NOMO-1 treated with DMSO at 0.1 percent for 48 hours (cell line): ENCODE data around the gene MCHR1.
"Not testable (repeated sequence)": the region's sequence is repeated elsewhere in the genome, so short reads cannot be mapped to it uniquely, and the experiment has no call there.

ENCODE experiments used
- DNase-seq: peaks from one replicate; lab custom pipeline; 2025; ENCODE audit not compliant: unreplicated experiment; lab: John Stamatoyannopoulos, UW

The MCHR1 gene

DNA sequence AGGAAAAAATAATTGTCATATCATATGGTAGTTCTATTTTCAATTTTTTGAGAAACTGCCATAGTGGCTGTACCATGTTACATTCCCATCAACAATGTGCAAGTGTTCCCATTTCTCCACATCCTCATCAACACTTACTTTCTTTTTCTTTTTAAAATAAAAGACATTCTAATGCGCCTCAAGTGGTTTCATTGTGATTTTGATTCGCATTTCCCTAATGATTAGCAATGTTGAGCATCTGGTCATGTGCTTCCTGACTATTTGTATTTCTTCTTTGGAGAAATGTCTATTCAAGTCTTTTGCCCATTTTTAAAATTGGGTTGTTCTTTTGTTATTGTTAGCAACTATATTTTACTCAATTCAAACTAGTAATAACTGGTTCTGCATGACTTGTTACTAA is 8.4 kb downstream of the MCHR1 start:
- no peak for DNase-seq

DNA sequence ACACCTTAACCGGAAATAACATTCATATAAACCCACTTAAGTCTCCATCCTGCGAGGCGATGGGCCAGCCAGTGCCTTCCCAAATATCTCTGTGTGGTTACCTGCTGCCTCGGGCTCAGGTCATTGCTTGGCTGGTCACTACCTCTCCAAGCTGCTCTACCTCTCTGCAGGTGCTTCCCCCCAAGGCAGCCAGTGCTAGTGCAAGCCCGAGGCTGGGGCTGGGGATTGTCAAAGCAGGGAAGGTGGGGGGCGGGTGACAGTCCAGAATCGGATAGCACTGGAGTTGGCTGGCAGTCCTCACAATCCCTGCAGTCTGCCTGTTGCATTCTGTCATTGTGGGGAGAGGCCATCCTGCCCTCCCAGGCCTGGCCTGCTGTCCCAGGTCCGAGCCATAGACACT is 11.1 kb downstream of the MCHR1 start:
- no peak for DNase-seq

DNA sequence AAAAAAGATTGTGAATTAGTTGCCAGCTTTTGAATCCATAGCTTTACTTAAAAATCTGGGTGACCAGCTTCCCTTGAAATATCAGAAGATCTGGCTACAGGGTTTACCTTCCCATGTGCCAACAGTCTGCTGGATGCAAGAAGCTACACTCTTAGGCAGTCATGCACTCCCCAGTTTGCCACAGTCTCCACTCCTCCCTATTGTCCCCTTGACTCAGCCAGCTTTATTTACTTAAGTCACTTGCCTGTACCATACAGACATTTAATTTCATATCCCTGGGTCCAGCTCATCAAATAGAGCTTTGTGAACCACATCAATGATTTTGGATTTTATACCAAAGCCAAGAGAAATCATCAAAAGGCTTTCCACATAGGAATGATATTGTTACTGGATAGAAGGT is 12.2 kb downstream of the MCHR1 start:
- no peak for DNase-seq

DNA sequence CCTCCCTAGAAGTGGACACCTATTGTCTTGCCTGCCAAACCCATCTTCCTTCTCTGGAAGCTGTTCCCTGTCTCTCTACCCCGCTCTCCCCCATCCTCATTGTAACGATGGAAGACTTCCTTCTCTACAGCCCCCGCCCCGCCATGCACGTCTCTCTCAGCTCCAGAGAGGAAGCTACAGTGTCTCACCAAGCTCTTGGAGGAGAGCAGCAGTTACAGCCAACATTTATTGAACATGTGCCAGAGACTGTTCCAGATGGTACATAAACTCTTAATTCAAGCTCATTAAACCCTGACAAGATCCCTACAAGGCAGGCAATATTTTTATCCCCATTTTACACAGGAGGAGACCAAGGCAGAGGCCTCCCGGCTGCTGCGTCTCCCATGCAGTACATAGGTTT is 15.1 kb downstream of the MCHR1 start:
- no peak for DNase-seq

DNA sequence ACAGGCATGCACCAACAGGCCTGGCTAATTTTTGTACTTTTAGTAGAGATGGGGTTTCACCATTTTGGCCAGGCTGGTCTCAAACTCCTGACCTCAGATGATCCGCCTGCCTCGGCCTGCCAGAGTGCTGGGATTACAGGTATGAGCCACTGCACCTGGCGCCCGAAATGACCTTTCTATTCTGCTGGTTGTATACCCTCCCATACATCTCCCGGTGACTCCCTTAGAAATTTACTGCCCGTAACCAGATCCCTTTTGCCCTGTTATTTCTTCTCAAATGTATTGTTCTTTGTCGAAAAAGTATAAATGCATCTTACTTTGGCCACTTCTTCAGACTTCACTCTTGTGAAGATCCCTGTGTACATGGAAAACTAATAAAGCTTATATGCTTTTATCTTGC is 22.0 kb downstream of the MCHR1 start:
- no peak for DNase-seq

DNA sequence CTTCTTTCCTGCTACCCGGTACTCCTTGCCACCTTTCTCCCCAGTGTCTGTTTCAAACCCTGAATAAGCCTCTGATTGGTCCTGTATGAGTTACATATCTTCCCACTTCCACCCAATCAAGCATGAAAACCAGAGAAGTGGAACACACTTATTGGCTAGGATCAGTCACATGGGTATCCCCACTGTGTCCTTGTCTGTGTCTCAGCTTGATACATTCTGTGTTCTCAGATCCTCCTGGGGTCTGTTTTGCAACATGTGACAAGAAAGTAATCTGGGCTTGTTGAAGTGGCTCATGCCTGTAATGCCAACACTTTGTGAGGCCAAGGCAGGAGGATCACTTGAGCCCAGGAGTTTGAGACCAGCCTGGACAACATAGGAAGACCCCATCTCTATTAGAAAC is 23.9 kb downstream of the MCHR1 start:
- no peak for DNase-seq

DNA sequence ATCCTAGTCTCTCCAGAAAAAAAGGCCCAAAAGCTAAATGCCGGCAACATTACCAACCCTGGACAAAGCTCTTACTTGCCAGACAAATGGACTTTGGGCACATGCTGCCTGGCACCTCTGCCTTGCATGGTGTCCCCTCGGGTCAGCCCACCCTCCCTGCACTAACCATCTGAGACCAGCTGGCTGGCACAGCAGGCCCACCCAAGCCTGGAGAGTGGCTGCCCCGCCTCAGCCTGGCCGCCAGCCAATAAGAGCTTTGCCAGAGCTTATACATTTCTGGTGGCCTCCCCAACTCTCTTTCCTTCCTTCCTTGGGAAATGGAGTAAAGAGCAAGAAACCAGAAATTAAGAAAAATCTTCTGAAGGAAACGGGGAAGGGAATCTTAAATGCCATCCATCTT is 24.5 kb downstream of the MCHR1 start:
- no peak for DNase-seq

DNA sequence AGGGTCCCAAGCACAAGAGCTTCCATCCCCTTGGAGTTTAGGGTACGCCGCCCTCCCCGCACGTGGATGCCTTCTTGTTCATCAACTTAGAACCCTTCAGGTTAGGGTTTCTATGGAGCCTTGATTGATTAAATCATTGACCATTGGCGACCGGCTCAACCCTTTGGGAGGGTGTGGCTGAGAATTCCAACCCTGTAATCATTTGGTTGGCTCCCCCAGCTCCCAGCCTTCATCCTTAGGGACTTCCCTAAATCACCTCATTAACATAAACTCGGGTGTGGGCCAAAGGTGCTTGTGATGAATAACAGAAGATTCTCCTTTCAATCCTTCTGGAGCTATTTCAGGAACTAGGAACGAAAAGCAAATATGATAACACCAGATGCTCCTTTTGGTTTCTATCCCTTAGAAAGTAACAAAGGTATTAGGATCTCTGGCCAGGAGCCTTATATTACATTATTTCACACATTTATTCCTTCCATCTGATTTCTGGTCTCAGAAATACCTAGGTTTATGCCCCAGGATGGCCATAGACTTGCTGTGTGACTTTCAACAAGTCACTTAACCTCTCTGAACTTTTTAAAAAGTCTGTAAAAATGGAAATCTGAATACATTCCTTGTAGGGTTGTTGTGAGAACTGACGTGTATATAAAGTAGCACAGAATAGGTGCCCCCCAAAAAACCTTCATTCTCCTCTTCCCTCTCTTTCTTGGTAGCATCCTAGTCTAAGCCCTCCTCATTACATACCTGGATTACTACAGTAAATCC is 26.8 kb downstream of the MCHR1 start:
- no peak for DNase-seq

DNA sequence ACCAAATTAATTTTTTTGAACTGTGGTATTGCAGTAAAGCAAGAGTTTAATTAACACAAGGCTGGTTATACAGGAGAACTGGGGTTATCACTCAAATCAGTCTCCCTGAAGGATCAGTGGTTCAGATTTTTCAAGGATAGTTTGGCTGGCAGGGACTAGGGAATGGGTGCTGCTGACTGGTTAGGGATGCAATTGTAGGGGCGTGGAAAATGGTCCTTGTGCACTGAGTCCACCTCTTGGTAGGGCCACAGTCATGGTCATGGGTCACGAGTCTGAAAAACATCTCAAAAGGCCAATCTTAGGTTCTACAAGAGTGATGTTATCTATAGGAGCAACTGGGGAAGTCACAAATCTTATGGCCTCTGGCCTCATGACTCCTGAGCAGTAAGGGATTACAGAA is 27.9 kb downstream of the MCHR1 start:
- no peak for DNase-seq

DNA sequence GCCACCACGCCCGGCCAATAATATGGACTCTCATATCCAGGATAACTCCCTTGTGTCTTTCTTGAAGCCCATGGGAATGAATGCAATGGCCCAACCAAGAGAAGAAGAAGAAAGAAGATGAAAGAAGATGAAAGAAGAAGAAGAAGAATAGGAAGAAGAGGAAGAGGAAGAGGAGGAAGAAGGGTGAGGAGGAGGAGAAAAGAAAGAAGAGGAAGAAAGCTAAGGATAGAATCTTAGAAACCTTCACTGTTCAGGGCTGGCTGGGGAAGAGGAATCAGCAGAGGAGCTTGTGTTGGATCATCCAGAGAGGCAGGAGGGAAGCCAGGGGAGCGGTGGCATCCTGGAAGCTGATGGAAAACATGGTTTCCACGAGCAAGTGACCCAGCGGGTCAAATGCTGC is 28.9 kb downstream of the MCHR1 start:
- DNase-seq, result no peak

DNA sequence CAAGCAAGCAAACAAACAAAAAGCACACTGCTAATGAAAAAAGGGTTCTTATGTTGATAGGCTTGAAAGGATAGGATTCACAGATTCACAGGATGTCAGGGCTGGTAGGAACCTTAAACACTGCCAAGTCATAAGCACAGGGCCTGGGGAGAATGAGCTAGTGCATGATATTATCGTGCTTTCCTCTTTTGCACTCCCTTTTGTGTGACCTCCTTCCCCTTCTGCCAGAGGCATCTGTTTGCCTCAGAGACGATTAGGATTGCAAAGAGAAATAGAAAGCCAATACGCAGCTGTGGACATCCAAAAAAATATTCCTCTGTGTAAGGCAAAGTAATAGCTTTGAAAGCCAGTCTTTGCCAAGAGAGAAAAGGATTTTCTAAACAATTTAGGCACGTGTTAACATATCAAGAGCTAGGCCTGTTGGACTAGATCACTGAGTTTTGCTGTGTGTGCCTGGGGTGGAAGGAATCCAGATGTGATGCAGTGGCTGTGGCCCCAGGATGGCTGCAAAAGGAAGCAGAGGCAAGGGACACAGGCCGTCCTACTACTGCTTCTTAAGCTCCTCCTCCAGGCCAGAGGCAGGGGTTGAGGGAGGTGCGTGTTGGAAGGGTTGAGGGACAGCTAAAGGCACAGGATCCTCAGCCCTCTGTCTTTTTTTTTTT is 30.6 kb downstream of the MCHR1 start:
- no peak for DNase-seq

DNA sequence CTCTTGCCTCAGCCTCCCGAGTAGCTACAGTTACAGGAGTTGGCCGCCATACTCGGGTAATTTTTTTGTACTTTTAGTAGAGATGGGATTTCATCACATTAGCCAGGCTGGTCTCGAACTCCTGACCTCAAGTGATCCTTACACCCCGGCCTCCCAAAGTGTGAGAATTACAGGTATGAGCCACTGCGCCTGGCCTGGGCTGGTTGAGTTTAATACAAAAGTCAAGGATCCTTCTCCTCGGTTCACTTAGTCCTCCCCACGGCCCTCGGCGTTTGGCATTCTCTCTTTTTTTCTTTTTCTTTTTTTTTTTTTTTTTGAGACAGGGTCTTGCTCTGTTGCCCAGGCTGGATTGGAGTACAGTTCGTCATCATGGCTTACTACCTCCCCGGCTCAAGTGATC is 33.0 kb downstream of the MCHR1 start:
- DNase-seq, result no peak

DNA sequence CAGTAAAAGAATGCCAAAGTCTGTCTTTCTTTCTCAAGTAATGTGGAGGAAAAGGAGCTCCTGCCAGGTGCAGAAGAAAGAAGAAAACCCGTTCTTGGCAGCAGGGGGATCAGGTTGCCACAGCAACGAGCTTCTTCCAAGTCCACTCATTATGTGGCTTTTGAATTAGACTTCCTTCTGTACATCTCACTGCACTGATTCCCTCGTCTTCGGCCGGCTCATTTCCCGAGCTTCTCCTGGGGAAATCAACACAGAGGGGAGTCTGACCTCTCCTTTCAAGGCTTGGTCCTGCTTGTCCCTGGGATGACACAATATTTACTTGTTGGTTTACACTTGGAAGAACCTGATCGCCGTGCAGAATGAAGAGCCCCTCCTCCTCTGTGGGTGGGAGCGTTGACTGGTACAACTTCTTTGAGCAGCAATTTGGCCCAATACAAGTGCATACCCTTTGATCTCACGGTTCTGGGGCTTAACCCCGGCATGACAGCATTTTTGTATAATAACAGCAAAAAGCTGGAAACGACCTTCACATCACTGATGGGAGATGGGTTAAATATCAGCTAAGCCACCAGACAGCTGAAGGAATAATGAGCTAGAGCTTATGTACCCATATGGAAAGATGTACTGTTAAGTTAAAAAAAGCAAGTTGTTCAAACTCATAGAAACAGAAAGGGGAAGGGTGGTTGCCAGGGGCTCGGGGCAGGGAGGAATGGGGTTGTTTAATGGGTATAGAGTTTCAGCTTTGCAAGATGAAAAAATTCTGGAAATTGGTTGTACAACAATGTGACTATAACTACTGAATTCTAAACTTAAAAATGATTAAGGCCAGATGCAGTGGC is 35.4 kb downstream of the MCHR1 start:
- no peak for DNase-seq

DNA sequence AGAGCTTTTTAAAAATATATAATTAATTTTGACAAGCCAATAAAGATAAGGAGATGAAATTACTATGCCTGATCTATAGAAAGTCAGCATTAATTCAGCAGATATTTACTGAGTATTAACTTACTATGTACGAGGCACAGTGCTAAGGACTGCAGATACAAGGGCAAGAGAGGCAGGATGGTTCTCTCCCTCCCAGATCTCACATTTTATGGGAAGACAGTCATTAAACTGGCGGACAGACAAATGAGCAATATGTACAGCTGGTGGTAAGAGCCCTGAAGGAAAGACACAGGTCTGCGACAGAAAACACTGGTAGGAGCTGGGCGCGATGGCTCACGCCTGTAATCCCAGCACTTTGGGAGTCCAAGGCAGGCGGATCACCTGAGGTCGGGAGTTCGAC is 36.8 kb downstream of the MCHR1 start:
- no peak for DNase-seq

DNA sequence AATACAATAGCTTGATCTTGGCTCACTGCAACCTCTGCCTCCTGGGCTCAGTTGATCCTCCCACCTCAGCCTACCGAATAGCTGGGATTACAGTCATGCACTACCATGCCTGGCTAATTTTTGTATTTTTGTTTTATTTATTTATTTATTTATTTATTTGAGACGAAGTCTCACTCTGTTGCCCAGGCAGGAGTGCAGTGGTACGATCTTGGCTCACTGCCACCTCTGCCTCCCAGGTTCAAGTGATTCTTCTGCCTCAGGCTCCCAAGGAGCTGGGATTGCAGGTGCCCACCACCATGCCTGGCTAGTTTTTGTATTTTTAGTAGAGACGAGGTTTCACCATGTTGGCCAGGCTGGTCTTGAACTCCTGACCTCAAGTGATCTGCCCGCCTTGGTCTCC is 38.4 kb downstream of the MCHR1 start:
- DNase-seq, result not testable (repeated sequence)

DNA sequence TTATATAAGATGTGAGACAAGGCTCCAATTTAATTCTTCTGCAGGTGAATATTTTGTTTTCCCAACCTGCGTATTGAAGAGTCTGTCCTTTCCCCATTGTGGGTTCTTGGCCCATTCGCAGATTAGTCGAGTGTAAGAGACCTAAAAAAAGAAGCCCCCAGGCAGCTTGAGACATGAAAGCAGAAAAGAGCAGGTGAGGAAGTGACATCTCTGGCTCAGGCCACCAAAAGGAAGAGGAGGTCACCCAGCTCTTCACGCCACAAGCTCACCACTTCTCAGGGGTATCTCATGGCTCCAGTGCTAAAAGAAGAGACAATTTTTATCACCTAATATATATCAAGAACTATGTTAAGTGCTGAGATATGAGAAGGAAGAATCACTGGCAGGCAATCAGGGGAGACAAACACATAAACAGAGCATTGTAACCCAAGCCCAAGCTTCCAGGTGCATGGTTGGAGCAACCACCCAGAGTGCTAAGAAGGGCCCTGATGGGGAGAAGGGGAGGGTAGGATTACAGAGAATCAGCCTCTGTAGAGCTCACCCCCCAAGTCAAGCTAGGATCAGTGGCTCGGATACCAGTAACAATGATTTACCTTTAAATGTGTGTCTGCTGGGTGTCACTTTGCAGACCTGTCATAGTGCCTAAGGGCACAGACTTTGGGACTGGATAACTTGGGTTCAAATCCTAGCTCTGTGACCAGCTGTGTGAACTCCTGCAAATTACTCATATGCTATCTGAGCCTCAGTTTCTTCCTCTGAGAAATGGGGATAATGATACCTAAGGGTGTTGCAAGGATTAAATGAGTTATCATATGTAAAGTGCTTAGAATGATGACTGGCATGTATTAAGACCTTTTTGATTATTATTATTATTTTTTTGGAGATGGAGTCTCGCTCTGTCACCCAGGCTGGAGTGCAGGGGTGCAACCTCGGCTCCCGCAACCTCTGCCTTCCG is 39.2 kb downstream of the MCHR1 start:
- no peak for DNase-seq

DNA sequence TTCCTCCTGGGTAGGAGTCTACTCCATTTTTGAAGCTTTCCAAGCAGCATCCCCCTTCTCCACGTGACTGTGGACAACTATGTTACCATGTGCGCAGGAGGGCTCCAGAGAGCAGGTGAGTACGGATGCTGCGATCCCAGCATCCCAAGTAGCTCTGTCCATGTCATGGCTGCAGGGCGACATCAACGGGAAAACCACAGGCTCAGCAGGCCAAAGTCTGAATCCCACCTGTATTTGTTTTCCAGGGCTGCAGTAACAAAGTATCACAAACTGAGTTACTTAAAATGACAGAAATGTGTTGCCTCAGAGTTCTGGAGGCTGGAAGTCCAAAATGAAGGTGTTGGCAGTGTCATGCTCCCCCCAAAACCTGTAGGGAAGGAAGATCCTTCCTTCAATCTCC is 40.3 kb downstream of the MCHR1 start:
- no peak for DNase-seq

DNA sequence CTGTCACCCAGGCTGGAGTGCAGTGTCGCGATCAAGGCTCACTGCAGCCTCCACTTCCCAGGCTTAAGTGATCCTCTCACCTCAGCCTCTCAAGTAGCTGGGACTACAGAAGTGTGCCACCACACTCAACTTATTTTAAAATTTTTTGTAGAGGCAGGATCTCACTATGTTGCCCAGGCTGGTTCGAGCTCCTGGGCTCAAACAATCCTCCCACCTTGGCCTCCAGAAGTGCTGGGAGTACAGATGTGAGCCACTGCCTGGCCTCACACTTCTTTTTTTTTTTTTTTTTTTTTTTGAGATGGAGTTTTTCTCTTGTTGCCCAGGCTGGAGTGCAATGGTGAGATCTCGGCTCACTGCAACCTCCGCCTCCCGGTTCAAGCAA is 40.9 kb downstream of the MCHR1 start:
- not testable (repeated sequence) for DNase-seq

DNA sequence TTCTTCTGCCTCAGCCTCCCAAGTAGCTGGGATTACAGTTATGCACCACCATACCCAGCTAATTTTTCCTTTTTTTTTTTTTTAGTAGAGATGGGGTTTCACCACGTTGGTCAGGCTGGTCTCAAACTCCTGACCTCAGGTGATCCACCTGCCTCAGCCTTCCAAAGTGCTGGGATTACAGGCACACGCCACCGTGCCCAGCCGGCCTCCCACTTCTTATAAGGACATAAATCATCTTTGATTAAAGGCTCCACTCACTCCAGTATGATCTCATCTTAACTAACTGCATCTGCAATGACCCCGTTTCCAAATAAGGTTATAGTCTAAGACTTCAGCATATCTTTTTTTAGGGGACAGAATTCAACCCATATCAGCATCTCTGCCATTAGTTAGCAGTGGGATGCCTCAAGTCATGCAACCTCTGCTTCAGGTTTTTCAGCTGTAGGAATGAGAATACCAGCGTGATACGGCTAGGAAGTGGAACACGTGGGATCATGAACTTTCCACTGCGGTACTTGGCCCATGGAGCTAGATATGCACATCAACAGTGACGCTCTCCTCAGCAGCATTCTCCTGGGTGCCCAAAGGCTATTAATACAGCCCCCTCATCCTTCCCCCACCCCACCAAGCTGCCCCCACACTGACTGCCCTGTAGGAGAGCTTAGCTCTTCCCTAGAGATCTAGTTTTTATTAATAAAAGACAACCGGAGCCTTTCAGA is 41.4 kb downstream of the MCHR1 start:
- DNase-seq, result no peak

DNA sequence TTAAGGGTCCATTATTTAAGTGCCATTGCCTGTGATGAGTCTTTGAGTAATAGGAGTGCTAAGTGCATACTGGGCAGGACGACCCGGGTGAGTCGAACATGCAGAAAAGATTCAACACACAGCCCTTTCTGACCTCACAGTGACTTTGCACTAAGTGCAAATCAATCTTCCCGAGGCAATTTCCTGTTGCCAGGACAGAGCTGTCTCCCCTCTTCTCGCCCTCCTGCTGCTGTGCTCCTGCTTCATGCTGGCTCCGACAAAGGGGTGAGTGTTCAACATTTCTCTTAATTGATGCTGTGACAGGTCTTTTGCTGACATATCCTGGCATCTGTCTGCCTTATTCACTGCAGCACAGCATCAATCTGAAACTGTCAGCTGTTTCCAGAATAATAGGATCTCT is 42.0 kb downstream of the MCHR1 start:
- peak; percentile 10 for DNase-seq
